Mononuclear cell (primary cell): Measurements from ENCODE around the gene BMP2K. TPM values are rescaled to one million over a fixed set of nuclear protein-coding genes. Genes with fewer than 3 reads are reported as not detected.
"Not testable (repeated sequence)": the region's sequence is repeated elsewhere in the genome, so short reads cannot be mapped to it uniquely, and the experiment has no call there.

Experiments used
- H3K27me3 ChIP-seq: 2 replicates; pipeline ENCODE4 v1.6.0; 2011; ENCODE audit warnings: low read length, control low read depth; ENCODE audit not compliant: insufficient read depth
- H3K4me1 ChIP-seq: 2 replicates; pipeline ENCODE4 v1.5.1; 2011; ENCODE audit warnings: mild to moderate bottlenecking, low read length, control low read depth; ENCODE audit not compliant: insufficient read depth
- H3K4me3 ChIP-seq: 2 replicates; pipeline ENCODE4 v1.5.1; 2011; ENCODE audit warnings: mild to moderate bottlenecking, low read length, moderate library complexity
- H3K9me3 ChIP-seq: 2 replicates; pipeline ENCODE4 v1.5.1; 2011; ENCODE audit warnings: low read depth, mild to moderate bottlenecking, control low read depth, low read length
- total RNA-seq: library from RNA; depleted of rRNA; stranded (reverse); fragments of >200 nt; gene quantifications from one replicate; pipeline ENCODE4 v1.2.3, GENCODE V29; 2012

The BMP2K gene
- total RNA-seq, 1 donor = 24.7 TPM

- no peaks in the 10 kb centered on the region for H3K27me3 ChIP-seq
- no peaks in the 10 kb centered on the region for H3K9me3 ChIP-seq
- H3K4me3 ChIP-seq = no peak overlapping the region
- peaks cover 20% of the 10 kb centered on the region for H3K4me1 ChIP-seq
Measured at GRCh38 chr4:78774417-78774816, 1.7 kb upstream of the BMP2K start.

GRCh38 chr4:78775303-78776078, 659 bp upstream of the BMP2K start:
- Histone ChIP-seq H3K4me1 (peaks cover 28% of the 10 kb centered on the region), H3K9me3 (no peaks in the 10 kb centered on the region), H3K4me3 (peak overlapping the region; percentile 89), H3K27me3 (no peaks in the 10 kb centered on the region)

- peak overlapping the region; percentile 89 for H3K4me3 ChIP-seq
- H3K9me3 ChIP-seq = no peaks in the 10 kb centered on the region
- H3K4me1 ChIP-seq = peaks cover 43% of the 10 kb centered on the region
- no peaks in the 10 kb centered on the region for H3K27me3 ChIP-seq
Measured at GRCh38 chr4:78776729-78777575, 802 bp downstream of the BMP2K start.

GRCh38 chr4:78777576-78777940, 1.4 kb downstream of the BMP2K start:
- Histone ChIP-seq H3K9me3 (no peaks in the 10 kb centered on the region), H3K4me1 (peaks cover 49% of the 10 kb centered on the region), H3K27me3 (no peaks in the 10 kb centered on the region), H3K4me3 (peak overlapping the region; percentile 89)

- H3K9me3 ChIP-seq = no peaks in the 10 kb centered on the region
- H3K27me3 ChIP-seq = no peaks in the 10 kb centered on the region
- H3K4me1 ChIP-seq = peaks cover 49% of the 10 kb centered on the region
- no peak overlapping the region for H3K4me3 ChIP-seq
Measured at GRCh38 chr4:78778530-78778929, 2.4 kb downstream of the BMP2K start.

GRCh38 chr4:78779280-78779679, 3.1 kb downstream of the BMP2K start:
- Histone ChIP-seq H3K4me1 (peaks cover 52% of the 10 kb centered on the region), H3K4me3 (no peak overlapping the region), H3K27me3 (no peaks in the 10 kb centered on the region), H3K9me3 (no peaks in the 10 kb centered on the region)

GRCh38 chr4:78780093-78780492, 3.9 kb downstream of the BMP2K start:
- Histone ChIP-seq H3K27me3 (no peaks in the 10 kb centered on the region), H3K4me3 (no peak overlapping the region), H3K9me3 (no peaks in the 10 kb centered on the region), H3K4me1 (peaks cover 50% of the 10 kb centered on the region)

- Histone ChIP-seq H3K4me3 (no peak overlapping the region), H3K4me1 (peaks cover 51% of the 10 kb centered on the region), H3K9me3 (no peaks in the 10 kb centered on the region), H3K27me3 (no peaks in the 10 kb centered on the region)
Measured at GRCh38 chr4:78781139-78781538, 5.0 kb downstream of the BMP2K start.

GRCh38 chr4:78781924-78782323, 5.8 kb downstream of the BMP2K start:
- no peak overlapping the region for H3K4me3 ChIP-seq
- H3K9me3 ChIP-seq = no peaks in the 10 kb centered on the region
- no peaks in the 10 kb centered on the region for H3K27me3 ChIP-seq
- H3K4me1 ChIP-seq = peaks cover 54% of the 10 kb centered on the region

- Histone ChIP-seq H3K27me3 (no peaks in the 10 kb centered on the region), H3K9me3 (no peaks in the 10 kb centered on the region), H3K4me1 (peaks cover 47% of the 10 kb centered on the region), H3K4me3 (no peak overlapping the region)
Measured at GRCh38 chr4:78784236-78784865, 8.2 kb downstream of the BMP2K start.

- Histone ChIP-seq H3K4me1 (peaks cover 18% of the 10 kb centered on the region), H3K27me3 (no peaks in the 10 kb centered on the region), H3K9me3 (no peaks in the 10 kb centered on the region), H3K4me3 (no peak overlapping the region)
Measured at GRCh38 chr4:78787392-78788006, 11.3 kb downstream of the BMP2K start.

- Histone ChIP-seq H3K4me1 (peaks cover 17% of the 10 kb centered on the region), H3K27me3 (no peaks in the 10 kb centered on the region), H3K4me3 (no peak overlapping the region), H3K9me3 (no peaks in the 10 kb centered on the region)
Measured at GRCh38 chr4:78788007-78788889, 12.1 kb downstream of the BMP2K start.

GRCh38 chr4:78795594-78796416, 19.7 kb downstream of the BMP2K start:
- H3K9me3 ChIP-seq, H3K4me1 ChIP-seq, H3K4me3 ChIP-seq: not testable (repeated sequence)

More at GRCh38 chr4:78795594-78796416, 19.7 kb downstream of the BMP2K start:
- H3K27me3 ChIP-seq = not testable (repeated sequence)
